HCT116 (cell line): ENCODE results near the gene GRM1.

Source experiments
- JUND ChIP-seq: IDR thresholded peaks from 2 replicates; pipeline ENCODE4 v1.6.1; 2012
- POLR2A ChIP-seq: IDR thresholded peaks from 2 replicates; pipeline ENCODE4 v1.7.0; 2011; ENCODE audit warnings: borderline replicate concordance; ENCODE audit not compliant: insufficient read depth, insufficient read length; ENCODE audit errors: extremely low read depth
- YY1 ChIP-seq: IDR thresholded peaks from 2 replicates; pipeline ENCODE4 v1.6.1; 2011; ENCODE audit warnings: low read length, low read depth, moderate library complexity, mild to moderate bottlenecking; ENCODE audit not compliant: insufficient replicate concordance; ENCODE audit errors: extremely low read depth
- TF ChIP-seq, protein P1 (sequence below), 3 experiments: fragments of 200-600 bp in 1 of 3; sonication (generic) in 1 of 3; IDR thresholded peaks in 2 of 3; conservative IDR thresholded peaks in 1 of 3; 2 replicates each; pipeline ENCODE4 v1.5.1; 2012 to 2017; ENCODE audit warnings: low read depth in 2 of 3, low read length in 2 of 3, antibody characterized with exemption in 1 of 3, borderline replicate concordance in 1 of 3, control low read depth in 1 of 3, mild to moderate bottlenecking in 1 of 3, mixed read lengths in 1 of 3, mixed run types in 1 of 3, moderate library complexity in 1 of 3; ENCODE audit not compliant: insufficient read depth in 1 of 3

DNA sequence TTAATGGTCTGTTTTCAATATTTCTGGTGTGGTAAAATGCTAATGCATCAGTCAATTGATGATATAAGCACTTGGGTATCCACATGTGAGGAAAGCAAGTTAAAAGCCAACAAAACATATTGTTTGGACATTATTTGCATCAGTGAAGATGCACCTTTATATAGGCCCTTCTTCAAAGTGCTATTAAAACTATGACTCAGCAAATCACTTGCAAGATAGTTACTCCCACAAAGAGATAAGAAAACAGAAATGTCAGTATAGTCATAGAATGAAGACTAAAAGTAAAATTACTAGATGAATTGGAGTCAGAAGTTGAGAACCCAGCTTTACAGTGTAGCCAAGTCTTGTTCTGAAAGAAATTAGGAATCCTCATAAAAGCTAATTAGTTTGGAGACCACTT lies 14.6 kb upstream of the GRM1 start:
- TF ChIP-seq, protein P1, sequence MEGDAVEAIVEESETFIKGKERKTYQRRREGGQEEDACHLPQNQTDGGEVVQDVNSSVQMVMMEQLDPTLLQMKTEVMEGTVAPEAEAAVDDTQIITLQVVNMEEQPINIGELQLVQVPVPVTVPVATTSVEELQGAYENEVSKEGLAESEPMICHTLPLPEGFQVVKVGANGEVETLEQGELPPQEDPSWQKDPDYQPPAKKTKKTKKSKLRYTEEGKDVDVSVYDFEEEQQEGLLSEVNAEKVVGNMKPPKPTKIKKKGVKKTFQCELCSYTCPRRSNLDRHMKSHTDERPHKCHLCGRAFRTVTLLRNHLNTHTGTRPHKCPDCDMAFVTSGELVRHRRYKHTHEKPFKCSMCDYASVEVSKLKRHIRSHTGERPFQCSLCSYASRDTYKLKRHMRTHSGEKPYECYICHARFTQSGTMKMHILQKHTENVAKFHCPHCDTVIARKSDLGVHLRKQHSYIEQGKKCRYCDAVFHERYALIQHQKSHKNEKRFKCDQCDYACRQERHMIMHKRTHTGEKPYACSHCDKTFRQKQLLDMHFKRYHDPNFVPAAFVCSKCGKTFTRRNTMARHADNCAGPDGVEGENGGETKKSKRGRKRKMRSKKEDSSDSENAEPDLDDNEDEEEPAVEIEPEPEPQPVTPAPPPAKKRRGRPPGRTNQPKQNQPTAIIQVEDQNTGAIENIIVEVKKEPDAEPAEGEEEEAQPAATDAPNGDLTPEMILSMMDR (IDR thresholded peaks at IDR 0.05 in 2 of 3, conservative IDR thresholded peaks at IDR 0.05 in 1 of 3; ENCODE audit: borderline replicate concordance in 1 of 3, insufficient read depth in 1 of 3, low read depth in 2 of 3, low read length in 2 of 3) = no peak
- no peak for TF ChIP-seq JUND
- TF ChIP-seq POLR2A = no peak
- TF ChIP-seq YY1 = no peak
